ENCODE measurements around the gene ABCC1. TPM values are rescaled to one million over a fixed set of nuclear protein-coding genes. Genes with fewer than 3 reads are reported as not detected.
A peak's percentile ranks its signal among the peaks of the same experiment; 100 is the strongest.

The ABCC1 gene
- total and polyA plus RNA-seq, 2 of the 4 experiments (the other 2 are of a cell fraction) = 39.4 to 66.0 TPM

GRCh38 chr16:15946257-15947044, 3.0 kb upstream of the ABCC1 start (continued):
- TF ChIP-seq NFE2L2 (IDR thresholded peaks at IDR 0.05; ENCODE audit: low read depth, low read length) (no peak), CHD1 (IDR thresholded peaks at IDR 0.05; ENCODE audit: low read depth, low read length) (no peak), CEBPB (IDR thresholded peaks at IDR 0.05; ENCODE audit: low read depth, low read length) (peak; percentile 93)

GRCh38 chr16:15947983-15948509, 1.4 kb upstream of the ABCC1 start:
- no TSS peak for BruUV-seq (replicated peaks)
- Histone ChIP-seq H3K9me3 (ENCODE audit: control insufficient read depth, insufficient read depth, low read length) (no peaks in the 10 kb centered on the region), H2BK20ac (ENCODE audit: low read depth, low read length) (peak overlapping the region; percentile 66; the same call in 1 of the 2 replicates), H3K56ac (ENCODE audit: extremely low read depth, insufficient read depth, low read length) (no peak overlapping the region), H3K4me3 (ENCODE audit: insufficient read depth, low read depth, low read length) (no peak overlapping the region), H3K9me1 (ENCODE audit: insufficient read depth, low read length) (peaks cover 21% of the 10 kb centered on the region), H2BK120ac (ENCODE audit: low read depth, low read length) (peak overlapping the region; percentile 78), H3K79me1 (ENCODE audit: low read depth in 1 of 2, low read length in 2 of 2) (peaks cover 4 to 37% of the 10 kb centered on the region in 2 experiments; a peak in 3 of 4 replicates), H4K5ac (ENCODE audit: low read depth, low read length) (no peak overlapping the region; the same call in 1 of the 2 replicates), H2AK5ac (ENCODE audit: low read depth, low read length) (peak overlapping the region; percentile 67), H4K20me1 (ENCODE audit: insufficient read depth, low read length) (peaks cover 29% of the 10 kb centered on the region), H2AFZ (replicated peaks; ENCODE audit: low read length, poor library complexity) (no peak overlapping the region), H2BK15ac (ENCODE audit: low read depth, low read length) (peak overlapping the region; percentile 48; the same call in 1 of the 3 replicates), H3K27ac (ENCODE audit: insufficient read depth, low read length) (0 out of 2 replicates have a peak overlapping the region, but pooled peaks have one; percentile 9), H3K4ac (ENCODE audit: low read depth, low read length) (peak overlapping the region; percentile 78), H3K18ac (ENCODE audit: low read depth, low read length) (no peak overlapping the region), H3K23ac (ENCODE audit: low read depth, low read length) (peak overlapping the region; percentile 66; the same call in 1 of the 2 replicates), H3K4me1 (ENCODE audit: control insufficient read depth, insufficient read depth, low read length) (peaks cover 25% of the 10 kb centered on the region), H3K14ac (replicated peaks; ENCODE audit: low read depth, low read length) (0 out of 2 replicates have a peak overlapping the region, but pooled peaks have one; percentile 3), H3K36me3 (ENCODE audit: control insufficient read depth, insufficient read depth, low read length) (peaks cover 6% of the 10 kb centered on the region; the same call in 1 of the 2 replicates), H2BK5ac (ENCODE audit: low read depth, low read length, poor library complexity, severe bottlenecking) (no peak overlapping the region), H3K27me3 (ENCODE audit: control insufficient read depth, insufficient read depth, low read length) (no peaks in the 10 kb centered on the region), H2AK9ac (replicated peaks; ENCODE audit: low read depth, low read length, poor library complexity) (no peak overlapping the region), H4K8ac (ENCODE audit: low read depth in 2 of 2, low read length in 2 of 2) (peak overlapping the region in 1 of 2 experiments; percentile 61; a peak in 2 of 4 replicates), H4K91ac (ENCODE audit: insufficient read depth, low read depth, low read length) (peak overlapping the region; percentile 79; the same call in 1 of the 2 replicates), H3K4me2 (ENCODE audit: low read depth, low read length) (no peak overlapping the region), H3K9ac (ENCODE audit: low read depth, low read length) (no peak overlapping the region)
- no CpG with 5 or more reads among the region's 4 CpGs for WGBS, 2 experiments (ENCODE audit: extremely low coverage in 2 of 2, insufficient read length in 1 of 2)
- in situ Hi-C loops (cut with MboI; ENCODE audit: low sequenced_read_pairs) (no loop called here), intact Hi-C loops (cut with micrococcal nuclease) (loop anchor here (5.0 to 10.0 kb wide), 2 partner anchors 71 to 173 kb away; no protein-coding TSS in a partner anchor), dilution Hi-C loops (cut with HindIII; ENCODE audit: low sequenced_read_pairs, unreplicated experiment) (no loop called here)
- TF ChIP-seq RAD21 (IDR thresholded peaks at IDR 0.05; ENCODE audit: low read length) = no peak
- no peak for TF ChIP-seq USF2 (IDR thresholded peaks at IDR 0.05; ENCODE audit: low read depth, low read length)
- 0 out of 2 replicates have a peak, but pooled peaks have one; percentile 21 for TF ChIP-seq CEBPB (IDR thresholded peaks at IDR 0.05; ENCODE audit: low read depth, low read length)
- CTCF ChIA-PET = interaction anchor here (0.7 kb wide), 1 partner anchor 52 kb away, joined by 3 read pairs; no protein-coding TSS in a partner anchor
- no peak for ATAC-seq (ENCODE audit: low read depth)
- POLR2A ChIA-PET (ENCODE audit: unreplicated experiment) = no interaction called here
- no peak for DNase-seq

Measured in IMR-90 (cell line).